Esophagus muscularis mucosa (tissue), 4 donors: ENCODE data around the gene GLTP.

ENCODE experiments used
- EP300 ChIP-seq: sonication (generic); formaldehyde crosslinking; IDR thresholded peaks from one replicate; pipeline ENCODE4 v1.6.1; 2017; ENCODE audit warnings: antibody characterized with exemption
- POLR2A ChIP-seq: fragments of 450-650 bp; IDR thresholded peaks from one replicate; pipeline ENCODE4 v1.6.1; 2017; ENCODE audit warnings: antibody characterized with exemption, moderate library complexity, mild to moderate bottlenecking, low read depth
- TF ChIP-seq, protein P1 (sequence below), 3 experiments: fragments of 200-600 bp in 2 of 3; fragments of 450-650 bp in 1 of 3; sonication (generic) in 2 of 3; IDR thresholded peaks; one replicate each; pipeline ENCODE4 v1.5.1; 2017 to 2019; ENCODE audit warnings: antibody characterized with exemption in 3 of 3, mild to moderate bottlenecking in 2 of 3, moderate library complexity in 1 of 3

DNA sequence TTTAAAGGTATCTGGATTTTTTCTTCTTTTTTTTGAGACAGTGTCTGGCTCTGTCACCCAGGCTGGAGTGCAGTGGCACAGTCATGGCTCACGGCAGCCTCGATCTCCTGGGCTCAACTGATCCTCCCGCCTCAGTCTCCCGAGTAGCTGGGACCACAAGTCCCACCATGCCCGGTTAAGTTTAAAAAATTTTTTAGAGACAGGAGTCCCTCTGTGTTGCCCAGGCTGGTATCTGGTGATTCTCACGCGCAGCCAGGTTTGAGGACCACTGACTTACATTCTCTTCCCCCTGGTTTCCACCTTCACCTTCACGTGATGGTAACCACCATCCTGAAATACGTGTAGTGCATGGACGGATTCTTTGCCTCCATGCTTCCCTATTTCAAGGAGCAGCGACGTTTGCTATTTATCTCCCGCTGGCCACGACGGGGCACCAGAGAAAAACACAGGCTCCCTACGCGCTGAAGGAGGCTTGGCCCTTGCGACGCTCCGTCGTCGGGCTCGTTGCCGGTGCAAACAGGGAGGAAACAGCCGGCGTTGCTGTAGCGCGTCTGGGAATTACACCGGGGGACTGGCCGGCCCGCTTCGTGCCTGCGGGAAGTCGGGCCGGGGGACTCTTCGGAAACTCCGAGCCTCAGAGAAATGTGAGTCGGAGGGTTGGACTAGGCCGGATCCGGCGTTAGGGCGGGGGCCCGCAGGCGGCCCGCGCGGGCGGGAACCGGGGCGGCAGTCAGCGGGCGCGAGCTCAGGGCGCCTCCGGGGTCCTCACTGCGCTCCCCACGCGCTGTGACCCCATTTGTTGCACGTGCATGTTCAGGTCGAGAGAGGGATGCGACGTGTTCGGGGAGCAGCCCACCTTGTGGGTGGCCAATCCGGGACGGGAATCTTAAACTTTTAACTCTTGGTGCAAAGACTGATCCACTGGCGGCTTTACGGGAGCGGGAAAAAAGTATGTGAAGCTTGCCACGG is 19.7 kb upstream of the GLTP start, which contains the start of gene TCHP:
- TF ChIP-seq, protein P1, sequence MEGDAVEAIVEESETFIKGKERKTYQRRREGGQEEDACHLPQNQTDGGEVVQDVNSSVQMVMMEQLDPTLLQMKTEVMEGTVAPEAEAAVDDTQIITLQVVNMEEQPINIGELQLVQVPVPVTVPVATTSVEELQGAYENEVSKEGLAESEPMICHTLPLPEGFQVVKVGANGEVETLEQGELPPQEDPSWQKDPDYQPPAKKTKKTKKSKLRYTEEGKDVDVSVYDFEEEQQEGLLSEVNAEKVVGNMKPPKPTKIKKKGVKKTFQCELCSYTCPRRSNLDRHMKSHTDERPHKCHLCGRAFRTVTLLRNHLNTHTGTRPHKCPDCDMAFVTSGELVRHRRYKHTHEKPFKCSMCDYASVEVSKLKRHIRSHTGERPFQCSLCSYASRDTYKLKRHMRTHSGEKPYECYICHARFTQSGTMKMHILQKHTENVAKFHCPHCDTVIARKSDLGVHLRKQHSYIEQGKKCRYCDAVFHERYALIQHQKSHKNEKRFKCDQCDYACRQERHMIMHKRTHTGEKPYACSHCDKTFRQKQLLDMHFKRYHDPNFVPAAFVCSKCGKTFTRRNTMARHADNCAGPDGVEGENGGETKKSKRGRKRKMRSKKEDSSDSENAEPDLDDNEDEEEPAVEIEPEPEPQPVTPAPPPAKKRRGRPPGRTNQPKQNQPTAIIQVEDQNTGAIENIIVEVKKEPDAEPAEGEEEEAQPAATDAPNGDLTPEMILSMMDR (IDR thresholded peaks at IDR 0.05) = peak; percentile 35 to 51 (median 41)
- no peak for TF ChIP-seq POLR2A
- TF ChIP-seq EP300 = no peak
